HG02798 (cell line): ENCODE results near the gene MTHFD2L.
"Not testable (repeated sequence)": the region's sequence is repeated elsewhere in the genome, so short reads cannot be mapped to it uniquely, and the experiment has no call there.

Experiments
- ATAC-seq: cut with Tn5 transposase; IDR thresholded peaks from one replicate; pipeline ENCODE4 v1.9.1; 2021; ENCODE audit warnings: mild to moderate bottlenecking; ENCODE audit not compliant: unreplicated experiment, poor library complexity

Gene MTHFD2L

GRCh38 chr4:74325886-74326285 lies 168.0 kb downstream of the MTHFD2L start:
- no peak for ATAC-seq

GRCh38 chr4:74327762-74328161 lies 169.8 kb downstream of the MTHFD2L start:
- no peak for ATAC-seq

GRCh38 chr4:74328501-74328900 lies 170.6 kb downstream of the MTHFD2L start:
- no peak for ATAC-seq

- ATAC-seq, result no peak
Observed at GRCh38 chr4:74329307-74329706, 171.4 kb downstream of the MTHFD2L start.

- ATAC-seq, result no peak
Observed at GRCh38 chr4:74330295-74330750, 172.4 kb downstream of the MTHFD2L start.

- no peak for ATAC-seq
Observed at GRCh38 chr4:74331252-74331651, 173.3 kb downstream of the MTHFD2L start.

GRCh38 chr4:74331944-74332343 lies 174.0 kb downstream of the MTHFD2L start:
- ATAC-seq, result no peak

GRCh38 chr4:74334636-74335035 lies 176.7 kb downstream of the MTHFD2L start:
- no peak for ATAC-seq

- ATAC-seq, result peak; percentile 88
Observed at GRCh38 chr4:74335341-74336021, 177.6 kb downstream of the MTHFD2L start.

GRCh38 chr4:74338792-74339333 lies 180.9 kb downstream of the MTHFD2L start:
- ATAC-seq, result no peak

GRCh38 chr4:74339501-74339900 lies 181.6 kb downstream of the MTHFD2L start:
- no peak for ATAC-seq

- ATAC-seq, result not testable (repeated sequence)
Observed at GRCh38 chr4:74340421-74340820, 182.5 kb downstream of the MTHFD2L start.

- ATAC-seq, result no peak
Observed at GRCh38 chr4:74344031-74344430, 186.1 kb downstream of the MTHFD2L start.
